GM12878 (cell line): ENCODE data around the gene SLC1A6. TPM values are rescaled to one million over a fixed set of nuclear protein-coding genes. Genes with fewer than 3 reads are reported as not detected.

Experiments used
- ATAC-seq: fragments of 200-7000 bp; cut with Tn5 transposase; 3 replicates; pipeline ENCODE4 v1.9.1; 2020; ENCODE audit warnings: mild to moderate bottlenecking, moderate library complexity
- BruUV-seq: library from RNA; stranded (reverse); fragments of 400-500 nt; replicated peaks from 2 replicates; lab custom pipeline; 2021; lab: Mats Ljungman, UMichigan
- CTCF ChIA-PET: fragments of 300-600 bp; sonication (Branson Sonifier 250); formaldehyde crosslinking; extraction: SDS; loops from one replicate; lab custom pipeline; 2021; ENCODE audit warnings: inconsistent platforms; lab: Yijun Ruan, JAX
- POLR2A ChIA-PET: fragments of 350-600 bp; formaldehyde crosslinking; extraction: SDS; loops from one replicate; lab custom pipeline; 2021; ENCODE audit warnings: inconsistent platforms; lab: Charles Lee
- RAD21 ChIA-PET: fragments of 300-600 bp; sonication (Branson Sonifier 250); formaldehyde crosslinking; loops from one replicate; lab custom pipeline; 2023; ENCODE audit warnings: antibody characterized with exemption; ENCODE audit not compliant: unreplicated experiment; lab: Charles Lee
- SMC1A ChIA-PET: fragments of 300-600 bp; sonication (Branson Sonifier 250); formaldehyde crosslinking; loops from one replicate; lab custom pipeline; 2023; ENCODE audit not compliant: unreplicated experiment, uncharacterized antibody; lab: Charles Lee
- DNase-seq: peaks from one replicate; pipeline ENCODE4 v3.0.0-alpha.2; 2011; ENCODE audit warnings: low read depth, low spot score
- FAIRE-seq: peaks from 3 replicates; lab custom pipeline; 2011; peaks lifted over from hg19 to GRCh38; lab: Jason Lieb, UNC
- H2AFZ ChIP-seq: 2 replicates; pipeline ENCODE4 v1.6.0; 2011; ENCODE audit warnings: low read depth, low read length, control low read depth; ENCODE audit not compliant: control insufficient read depth
- H3K27ac ChIP-seq: 2 replicates; pipeline ENCODE4 v1.5.1; 2011; ENCODE audit warnings: control low read depth; ENCODE audit not compliant: control insufficient read depth, insufficient read depth
- H3K27me3 ChIP-seq, 2 experiments: replicated peaks in 1 of 2; 2 replicates each; pipeline versions ENCODE4 v1.6.0 to v1.6.1; 2011; ENCODE audit warnings: low read length in 1 of 2; ENCODE audit not compliant: control insufficient read depth in 2 of 2, insufficient read depth in 2 of 2
- H3K36me3 ChIP-seq, 2 experiments: 2 replicates each; pipeline ENCODE4 v1.5.1; 2011; ENCODE audit warnings: low read length in 1 of 2; ENCODE audit not compliant: control insufficient read depth in 2 of 2, insufficient read depth in 2 of 2
- H3K4me1 ChIP-seq: 2 replicates; pipeline ENCODE4 v1.6.1; 2011; ENCODE audit warnings: mild to moderate bottlenecking, low read length, moderate library complexity, mixed read lengths; ENCODE audit not compliant: control insufficient read depth, insufficient read depth
- H3K4me2 ChIP-seq: 2 replicates; pipeline ENCODE4 v1.6.0; 2011; ENCODE audit warnings: control low read depth; ENCODE audit not compliant: control insufficient read depth, insufficient read depth
- H3K4me3 ChIP-seq: fragments of 200-600 bp; sonication (generic); 2 replicates; pipeline ENCODE4 v1.5.1; 2016
- H3K79me2 ChIP-seq: 2 replicates; pipeline ENCODE4 v1.6.0; 2011; ENCODE audit warnings: low read length; ENCODE audit not compliant: control insufficient read depth, insufficient read depth
- H3K9ac ChIP-seq: 2 replicates; pipeline ENCODE4 v1.8.0; 2011; ENCODE audit warnings: low read length, control low read depth, mixed read lengths; ENCODE audit not compliant: control insufficient read depth, insufficient read depth
- H3K9me3 ChIP-seq: replicated peaks from 3 replicates; pipeline ENCODE4 v1.5.1; 2011; ENCODE audit warnings: mild to moderate bottlenecking, low read length; ENCODE audit not compliant: control insufficient read depth, insufficient read depth
- H4K20me1 ChIP-seq: 2 replicates; pipeline ENCODE4 v1.6.0; 2011; ENCODE audit not compliant: control insufficient read depth, insufficient read depth
- HCFC1 ChIP-seq: fragments of 150-350 bp; IDR thresholded peaks from 2 replicates; pipeline ENCODE4 v1.6.1; 2014; ENCODE audit warnings: low read length
- LARP7 ChIP-seq: fragments of 450-650 bp; IDR thresholded peaks from 2 replicates; pipeline ENCODE4 v1.6.1; 2017; ENCODE audit warnings: mild to moderate bottlenecking
- in situ Hi-C: fragments of 300-500 bp; cut with MboI; formaldehyde crosslinking; loops from 9 replicates; pipeline ENCODE4 v1.14.3; 2018; ENCODE audit warnings: mixed read lengths
- intact Hi-C: fragments of 100-400 bp; cut with micrococcal nuclease; formaldehyde crosslinking; loops from one replicate; pipeline ENCODE4 v1.14.2; 2022; ENCODE audit not compliant: unreplicated experiment
- polyA plus RNA-seq, 11 experiments: library from polyadenylated mRNA; depleted of rRNA in 4 of 11; unstranded in 6 of 11; stranded (reverse) in 5 of 11; fragments of >200 nt; fragmentation: Nextera tagmentation in 4 of 11; fragmentation: Illumina TruSeq in 1 of 11; extraction: Ambion mirVana in 4 of 11; extraction: Trizol in 1 of 11; gene quantifications; 1 replicate in 1 of 11; 2 replicates in 10 of 11; pipeline versions ENCODE4 v1.2.1 to v1.2.3, GENCODE V29; 2011 to 2016; ENCODE audit warnings: inconsistent platforms in 2 of 11, missing spikeins in 2 of 11, low read depth in 1 of 11
- total RNA-seq, 4 experiments: library from RNA; depleted of rRNA in 3 of 4; stranded (reverse); fragments of >200 nt in 3 of 4; fragmentation: Illumina TruSeq in 1 of 4; extraction: Trizol in 1 of 4; gene quantifications; 2 replicates each; pipeline versions ENCODE4 v1.2.1 to v1.2.3, GENCODE V29; 2013 to 2021
- TF ChIP-seq, protein P1 (sequence below), 3 experiments: IDR thresholded peaks in 2 of 3; conservative IDR thresholded peaks in 1 of 3; 2 replicates each; pipeline ENCODE4 v1.5.1; 2011; ENCODE audit warnings: low read depth in 3 of 3, low read length in 3 of 3, mild to moderate bottlenecking in 3 of 3, control low read depth in 2 of 3, moderate library complexity in 2 of 3, inconsistent platforms in 1 of 3, mixed read lengths in 1 of 3; ENCODE audit not compliant: control insufficient read depth in 2 of 3, insufficient read depth in 1 of 3; ENCODE audit errors: extremely low read depth in 1 of 3
- TF ChIP-seq, protein P2 (sequence below): fragments of 450-650 bp; IDR thresholded peaks from 2 replicates; pipeline ENCODE4 v1.6.1; 2016; ENCODE audit warnings: mild to moderate bottlenecking, moderate library complexity, borderline replicate concordance
- TF ChIP-seq, protein P3 (sequence below): fragments of 450-650 bp; IDR thresholded peaks from 2 replicates; pipeline ENCODE4 v1.6.1; 2017; ENCODE audit warnings: antibody characterized with exemption, mild to moderate bottlenecking, moderate library complexity
- TF ChIP-seq, protein P4 (sequence below): fragments of 450-650 bp; IDR thresholded peaks from 2 replicates; pipeline ENCODE4 v1.6.1; 2017; ENCODE audit warnings: mild to moderate bottlenecking

SLC1A6 gene
- total and polyA plus RNA-seq, 10 of the 15 experiments (the other 5 are each of a cell fraction or from before 2014, with no cell fraction given), result 0.06 TPM; not detected in 9

DNA sequence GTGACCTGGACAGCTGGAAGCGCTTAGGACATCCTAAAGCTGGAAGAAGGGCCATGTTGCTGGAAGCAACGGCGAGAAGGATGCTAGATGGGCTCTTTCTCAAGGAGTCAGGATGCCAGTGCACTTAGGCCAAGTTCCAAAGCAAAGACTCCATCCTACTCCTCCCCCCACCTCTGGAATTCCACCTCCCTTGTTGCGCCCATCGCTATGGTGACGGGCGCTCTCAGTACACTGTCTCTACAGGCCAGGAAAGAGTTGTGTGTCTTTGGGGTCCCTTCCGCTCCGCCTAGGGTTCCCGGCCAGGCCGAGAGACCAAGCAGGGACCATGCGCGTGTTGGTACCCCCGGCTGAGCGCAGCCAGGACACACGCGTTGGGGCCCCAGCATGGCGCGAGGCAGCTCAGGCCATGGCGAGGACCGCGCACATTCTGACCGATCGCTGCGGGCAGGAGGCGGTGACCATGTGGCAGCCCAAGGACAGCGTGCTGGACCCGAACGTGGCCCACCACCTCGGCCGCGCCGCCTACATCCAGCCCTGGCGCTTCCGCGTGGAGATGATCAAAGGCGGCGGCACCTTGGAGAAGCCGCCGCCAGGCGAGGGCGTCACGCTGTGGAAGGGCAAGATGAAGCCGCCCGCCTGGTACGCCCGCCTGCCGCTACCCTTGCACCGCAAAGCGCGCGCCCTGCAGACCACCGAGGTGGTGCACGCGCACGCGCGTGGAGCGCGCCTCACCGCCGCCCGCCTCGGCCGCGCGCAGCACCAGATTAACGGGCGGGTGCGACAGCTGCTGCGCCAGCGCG is 31.0 kb upstream of the SLC1A6 start (continued):
- TF ChIP-seq, protein P1, sequence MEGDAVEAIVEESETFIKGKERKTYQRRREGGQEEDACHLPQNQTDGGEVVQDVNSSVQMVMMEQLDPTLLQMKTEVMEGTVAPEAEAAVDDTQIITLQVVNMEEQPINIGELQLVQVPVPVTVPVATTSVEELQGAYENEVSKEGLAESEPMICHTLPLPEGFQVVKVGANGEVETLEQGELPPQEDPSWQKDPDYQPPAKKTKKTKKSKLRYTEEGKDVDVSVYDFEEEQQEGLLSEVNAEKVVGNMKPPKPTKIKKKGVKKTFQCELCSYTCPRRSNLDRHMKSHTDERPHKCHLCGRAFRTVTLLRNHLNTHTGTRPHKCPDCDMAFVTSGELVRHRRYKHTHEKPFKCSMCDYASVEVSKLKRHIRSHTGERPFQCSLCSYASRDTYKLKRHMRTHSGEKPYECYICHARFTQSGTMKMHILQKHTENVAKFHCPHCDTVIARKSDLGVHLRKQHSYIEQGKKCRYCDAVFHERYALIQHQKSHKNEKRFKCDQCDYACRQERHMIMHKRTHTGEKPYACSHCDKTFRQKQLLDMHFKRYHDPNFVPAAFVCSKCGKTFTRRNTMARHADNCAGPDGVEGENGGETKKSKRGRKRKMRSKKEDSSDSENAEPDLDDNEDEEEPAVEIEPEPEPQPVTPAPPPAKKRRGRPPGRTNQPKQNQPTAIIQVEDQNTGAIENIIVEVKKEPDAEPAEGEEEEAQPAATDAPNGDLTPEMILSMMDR (IDR thresholded peaks at IDR 0.05 in 2 of 3, conservative IDR thresholded peaks at IDR 0.05 in 1 of 3; ENCODE audit: control insufficient read depth in 2 of 3, extremely low read depth in 1 of 3, insufficient read depth in 1 of 3, low read depth in 3 of 3, low read length in 3 of 3), result no peak
- TF ChIP-seq, protein P2, sequence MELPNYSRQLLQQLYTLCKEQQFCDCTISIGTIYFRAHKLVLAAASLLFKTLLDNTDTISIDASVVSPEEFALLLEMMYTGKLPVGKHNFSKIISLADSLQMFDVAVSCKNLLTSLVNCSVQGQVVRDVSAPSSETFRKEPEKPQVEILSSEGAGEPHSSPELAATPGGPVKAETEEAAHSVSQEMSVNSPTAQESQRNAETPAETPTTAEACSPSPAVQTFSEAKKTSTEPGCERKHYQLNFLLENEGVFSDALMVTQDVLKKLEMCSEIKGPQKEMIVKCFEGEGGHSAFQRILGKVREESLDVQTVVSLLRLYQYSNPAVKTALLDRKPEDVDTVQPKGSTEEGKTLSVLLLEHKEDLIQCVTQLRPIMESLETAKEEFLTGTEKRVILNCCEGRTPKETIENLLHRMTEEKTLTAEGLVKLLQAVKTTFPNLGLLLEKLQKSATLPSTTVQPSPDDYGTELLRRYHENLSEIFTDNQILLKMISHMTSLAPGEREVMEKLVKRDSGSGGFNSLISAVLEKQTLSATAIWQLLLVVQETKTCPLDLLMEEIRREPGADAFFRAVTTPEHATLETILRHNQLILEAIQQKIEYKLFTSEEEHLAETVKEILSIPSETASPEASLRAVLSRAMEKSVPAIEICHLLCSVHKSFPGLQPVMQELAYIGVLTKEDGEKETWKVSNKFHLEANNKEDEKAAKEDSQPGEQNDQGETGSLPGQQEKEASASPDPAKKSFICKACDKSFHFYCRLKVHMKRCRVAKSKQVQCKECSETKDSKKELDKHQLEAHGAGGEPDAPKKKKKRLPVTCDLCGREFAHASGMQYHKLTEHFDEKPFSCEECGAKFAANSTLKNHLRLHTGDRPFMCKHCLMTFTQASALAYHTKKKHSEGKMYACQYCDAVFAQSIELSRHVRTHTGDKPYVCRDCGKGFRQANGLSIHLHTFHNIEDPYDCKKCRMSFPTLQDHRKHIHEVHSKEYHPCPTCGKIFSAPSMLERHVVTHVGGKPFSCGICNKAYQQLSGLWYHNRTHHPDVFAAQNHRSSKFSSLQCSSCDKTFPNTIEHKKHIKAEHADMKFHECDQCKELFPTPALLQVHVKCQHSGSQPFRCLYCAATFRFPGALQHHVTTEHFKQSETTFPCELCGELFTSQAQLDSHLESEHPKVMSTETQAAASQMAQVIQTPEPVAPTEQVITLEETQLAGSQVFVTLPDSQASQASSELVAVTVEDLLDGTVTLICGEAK, result no peak

DNA sequence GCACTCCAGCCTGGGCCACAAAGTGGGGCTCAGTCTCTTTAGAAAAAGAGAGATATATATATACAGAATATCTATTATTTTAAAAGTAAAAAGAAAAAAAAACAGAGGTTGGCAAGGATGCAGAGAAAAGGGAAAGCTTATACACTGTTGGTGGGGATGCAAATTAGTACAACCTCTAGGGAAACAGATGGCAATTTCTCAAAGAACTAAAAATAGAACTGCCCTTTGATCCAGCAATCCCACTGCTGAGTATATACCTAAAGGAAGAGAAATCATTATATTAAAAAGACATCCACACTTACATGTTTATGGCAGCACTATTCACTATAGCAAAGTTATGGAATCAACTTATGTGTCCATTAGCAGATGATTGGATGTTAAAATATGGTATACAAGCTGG is 28.6 kb upstream of the SLC1A6 start:
- in situ Hi-C loops, result no loop called here
- ChIA-PET RAD21 (no interaction called here), SMC1A (interaction anchor here (0.6 kb wide), 1 partner anchor 1707 kb away, joined by 4 read pairs; no protein-coding TSS in a partner anchor), CTCF (no interaction called here), POLR2A (no interaction called here)
- intact Hi-C loops, result no loop called here
- H3K4me3 ChIP-seq, result no peak overlapping the region
- BruUV-seq, result no TSS peak
- DNase-seq (no peak), ATAC-seq (no peak), FAIRE-seq (no peak)
- H3K9me3 ChIP-seq, result no peaks in the 10 kb centered on the region
- H3K27me3 ChIP-seq, result no peaks in the 10 kb centered on the region; a peak in 2 of 4 replicates
- H2AFZ ChIP-seq, result no peak overlapping the region
- H3K36me3 ChIP-seq, result no peaks in the 10 kb centered on the region
- no peaks in the 10 kb centered on the region for H3K4me1 ChIP-seq
- H3K27ac ChIP-seq, result no peak overlapping the region
- H3K9ac ChIP-seq, result no peak overlapping the region
- H4K20me1 ChIP-seq, result no peaks in the 10 kb centered on the region
- H3K4me2 ChIP-seq, result no peak overlapping the region
- no peaks in the 10 kb centered on the region for H3K79me2 ChIP-seq
- TF ChIP-seq, protein P3, sequence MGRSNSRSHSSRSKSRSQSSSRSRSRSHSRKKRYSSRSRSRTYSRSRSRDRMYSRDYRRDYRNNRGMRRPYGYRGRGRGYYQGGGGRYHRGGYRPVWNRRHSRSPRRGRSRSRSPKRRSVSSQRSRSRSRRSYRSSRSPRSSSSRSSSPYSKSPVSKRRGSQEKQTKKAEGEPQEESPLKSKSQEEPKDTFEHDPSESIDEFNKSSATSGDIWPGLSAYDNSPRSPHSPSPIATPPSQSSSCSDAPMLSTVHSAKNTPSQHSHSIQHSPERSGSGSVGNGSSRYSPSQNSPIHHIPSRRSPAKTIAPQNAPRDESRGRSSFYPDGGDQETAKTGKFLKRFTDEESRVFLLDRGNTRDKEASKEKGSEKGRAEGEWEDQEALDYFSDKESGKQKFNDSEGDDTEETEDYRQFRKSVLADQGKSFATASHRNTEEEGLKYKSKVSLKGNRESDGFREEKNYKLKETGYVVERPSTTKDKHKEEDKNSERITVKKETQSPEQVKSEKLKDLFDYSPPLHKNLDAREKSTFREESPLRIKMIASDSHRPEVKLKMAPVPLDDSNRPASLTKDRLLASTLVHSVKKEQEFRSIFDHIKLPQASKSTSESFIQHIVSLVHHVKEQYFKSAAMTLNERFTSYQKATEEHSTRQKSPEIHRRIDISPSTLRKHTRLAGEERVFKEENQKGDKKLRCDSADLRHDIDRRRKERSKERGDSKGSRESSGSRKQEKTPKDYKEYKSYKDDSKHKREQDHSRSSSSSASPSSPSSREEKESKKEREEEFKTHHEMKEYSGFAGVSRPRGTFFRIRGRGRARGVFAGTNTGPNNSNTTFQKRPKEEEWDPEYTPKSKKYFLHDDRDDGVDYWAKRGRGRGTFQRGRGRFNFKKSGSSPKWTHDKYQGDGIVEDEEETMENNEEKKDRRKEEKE, result no peak
- TF ChIP-seq, protein P4, sequence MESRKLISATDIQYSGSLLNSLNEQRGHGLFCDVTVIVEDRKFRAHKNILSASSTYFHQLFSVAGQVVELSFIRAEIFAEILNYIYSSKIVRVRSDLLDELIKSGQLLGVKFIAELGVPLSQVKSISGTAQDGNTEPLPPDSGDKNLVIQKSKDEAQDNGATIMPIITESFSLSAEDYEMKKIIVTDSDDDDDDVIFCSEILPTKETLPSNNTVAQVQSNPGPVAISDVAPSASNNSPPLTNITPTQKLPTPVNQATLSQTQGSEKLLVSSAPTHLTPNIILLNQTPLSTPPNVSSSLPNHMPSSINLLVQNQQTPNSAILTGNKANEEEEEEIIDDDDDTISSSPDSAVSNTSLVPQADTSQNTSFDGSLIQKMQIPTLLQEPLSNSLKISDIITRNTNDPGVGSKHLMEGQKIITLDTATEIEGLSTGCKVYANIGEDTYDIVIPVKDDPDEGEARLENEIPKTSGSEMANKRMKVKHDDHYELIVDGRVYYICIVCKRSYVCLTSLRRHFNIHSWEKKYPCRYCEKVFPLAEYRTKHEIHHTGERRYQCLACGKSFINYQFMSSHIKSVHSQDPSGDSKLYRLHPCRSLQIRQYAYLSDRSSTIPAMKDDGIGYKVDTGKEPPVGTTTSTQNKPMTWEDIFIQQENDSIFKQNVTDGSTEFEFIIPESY, result no peak
- TF ChIP-seq HCFC1, result no peak
- no peak for TF ChIP-seq LARP7
- TF ChIP-seq, protein P1 (IDR thresholded peaks at IDR 0.05 in 2 of 3, conservative IDR thresholded peaks at IDR 0.05 in 1 of 3; ENCODE audit: control insufficient read depth in 2 of 3, extremely low read depth in 1 of 3, insufficient read depth in 1 of 3, low read depth in 3 of 3, low read length in 3 of 3), result no peak
